Breast epithelium (tissue), 4 donors: Measurements from ENCODE around the gene SHISA7. TPM values are rescaled to one million over a fixed set of nuclear protein-coding genes. Genes with fewer than 3 reads are reported as not detected.
A peak's percentile ranks its signal among the peaks of the same experiment; 100 is the strongest.

Source experiments
- DNase-seq, 2 donors: peaks; one replicate each; pipeline ENCODE4 v3.0.0-alpha.2; 2019; ENCODE audit warnings: low spot score in 2 of 2
- H3K27ac ChIP-seq, 2 donors: fragments of 200-600 bp; sonication (generic) in 1 of 2; one replicate each; pipeline ENCODE4 v1.5.1; 2016 to 2019; ENCODE audit warnings: mild to moderate bottlenecking in 1 of 2
- H3K27me3 ChIP-seq, 2 donors: fragments of 200-600 bp; sonication (generic) in 1 of 2; one replicate each; pipeline versions ENCODE4 v1.5.1 to v1.6.0; 2017 to 2019; ENCODE audit warnings: control low read depth in 1 of 2, mild to moderate bottlenecking in 1 of 2
- H3K36me3 ChIP-seq: fragments of 200-600 bp; one replicate; pipeline ENCODE4 v1.5.1; 2019
- H3K4me1 ChIP-seq, 2 donors: fragments of 200-600 bp; sonication (generic); one replicate each; pipeline ENCODE4 v1.5.1; 2016 to 2019; ENCODE audit warnings: control low read depth in 1 of 2
- H3K4me3 ChIP-seq, 3 donors: fragments of 200-600 bp; sonication (generic); 1 replicate in 2 of 3; 2 replicates in 1 of 3; pipeline ENCODE4 v1.5.1; 2016 to 2019; ENCODE audit warnings: mild to moderate bottlenecking in 3 of 3, moderate library complexity in 2 of 3
- H3K9me3 ChIP-seq, 2 donors: fragments of 200-600 bp; sonication (generic) in 1 of 2; one replicate each; pipeline ENCODE4 v1.5.1; 2016 to 2019; ENCODE audit warnings: control low read depth in 1 of 2
- CTCF ChIP-seq, 3 donors: fragments of 450-650 bp; IDR thresholded peaks; one replicate each; pipeline ENCODE4 v1.5.1; 2016 to 2017; ENCODE audit warnings: antibody characterized with exemption in 3 of 3, mild to moderate bottlenecking in 3 of 3, moderate library complexity in 3 of 3
- POLR2A ChIP-seq: fragments of 450-650 bp; IDR thresholded peaks from one replicate; pipeline ENCODE4 v1.6.1; 2016; ENCODE audit warnings: antibody characterized with exemption, mild to moderate bottlenecking, moderate library complexity
- POLR2AphosphoS5 ChIP-seq, 3 donors: sonication (generic); formaldehyde crosslinking; IDR thresholded peaks; one replicate each; pipeline ENCODE4 v1.6.1; 2017; ENCODE audit warnings: antibody characterized with exemption in 3 of 3
- intact Hi-C: fragments of 100-400 bp; cut with DNase I; formaldehyde crosslinking; loops from one replicate; pipeline ENCODE4 v1.15.1; 2023; ENCODE audit warnings: low total_unique reads
- total RNA-seq, 3 donors: library from RNA; depleted of rRNA; stranded (reverse); fragments of >200 nt; gene quantifications; one replicate each; pipeline ENCODE4 v1.1.0, GENCODE V29; 2016

SHISA7 gene
- total RNA-seq, 3 donors from 2014 or later = 0.29 TPM; not detected in 2

GRCh38 chr19:55392820-55393761 is 50.0 kb downstream of the SHISA7 start:
- H3K36me3 ChIP-seq = no peaks in the 10 kb centered on the region
- no peak overlapping the region for H3K4me3 ChIP-seq
- intact Hi-C loops = no loop called here

GRCh38 chr19:55391702-55392615 is 51.1 kb downstream of the SHISA7 start:
- Histone ChIP-seq H3K4me1 (peaks cover 13 to 17% of the 10 kb centered on the region in 2 donors), H3K9me3 (no peaks in the 10 kb centered on the region), H3K27me3 (no peaks in the 10 kb centered on the region), H3K36me3 (no peaks in the 10 kb centered on the region), H3K4me3 (no peak overlapping the region), H3K27ac (no peak overlapping the region)
- no peak for DNase-seq
- TF ChIP-seq CTCF (IDR thresholded peaks at IDR 0.05) (no peak), POLR2AphosphoS5 (IDR thresholded peaks at IDR 0.05) (no peak), POLR2A (no peak)
- intact Hi-C loops = no loop called here

More at GRCh38 chr19:55392820-55393761, 50.0 kb downstream of the SHISA7 start:
- H3K4me1 ChIP-seq = peaks cover 5 to 6% of the 10 kb centered on the region in 2 donors
- H3K9me3 ChIP-seq = no peaks in the 10 kb centered on the region
- H3K27ac ChIP-seq = no peak overlapping the region
- no peak for DNase-seq
- H3K27me3 ChIP-seq = no peaks in the 10 kb centered on the region
- no peak for TF ChIP-seq CTCF (IDR thresholded peaks at IDR 0.05)
- TF ChIP-seq POLR2AphosphoS5 (IDR thresholded peaks at IDR 0.05) = no peak
- no peak for TF ChIP-seq POLR2A

- intact Hi-C loops = no loop called here
- Histone ChIP-seq H3K9me3 (no peaks in the 10 kb centered on the region), H3K4me3 (no peak overlapping the region), H3K27ac (no peak overlapping the region), H3K27me3 (no peaks in the 10 kb centered on the region), H3K36me3 (no peaks in the 10 kb centered on the region), H3K4me1 (peaks cover 13 to 21% of the 10 kb centered on the region in 2 donors)
- TF ChIP-seq POLR2A = no peak
- TF ChIP-seq CTCF (IDR thresholded peaks at IDR 0.05) = no peak
- TF ChIP-seq POLR2AphosphoS5 (IDR thresholded peaks at IDR 0.05) = no peak
- DNase-seq = no peak
These were observed 51.9 kb downstream of the SHISA7 start for GRCh38 chr19:55391191-55391670.

- Histone ChIP-seq H3K9me3 (no peaks in the 10 kb centered on the region), H3K27ac (peak overlapping the region in 1 of 2 donors; percentile 35), H3K4me3 (no peak overlapping the region), H3K27me3 (no peaks in the 10 kb centered on the region), H3K36me3 (no peaks in the 10 kb centered on the region), H3K4me1 (peaks cover 13 to 21% of the 10 kb centered on the region in 2 donors)
- no peak for DNase-seq
- TF ChIP-seq CTCF (IDR thresholded peaks at IDR 0.05) = no peak
- no peak for TF ChIP-seq POLR2A
- no peak for TF ChIP-seq POLR2AphosphoS5 (IDR thresholded peaks at IDR 0.05)
- intact Hi-C loops = no loop called here
These were observed 52.6 kb downstream of the SHISA7 start for GRCh38 chr19:55390461-55390880.
